Stimulated activated CD4-positive, alpha-beta T cell treated with anti-CD3 and anti-CD28 coated beads, Interleukin-1b, Interleukin-23, amount 100 ng/mL, for 1 hour (primary cell): ENCODE data around the gene ZKSCAN8.

Experiments used
- DNase-seq, 2 donors: peaks; one replicate each; pipeline ENCODE4 v3.0.0-alpha.2; 2020; ENCODE audit warnings: low read depth in 2 of 2

ZKSCAN8 gene

GRCh38 chr6:28139860-28140543, 1.7 kb upstream of the ZKSCAN8 start:
- no peak for DNase-seq

- DNase-seq: no peak
Observed at GRCh38 chr6:28140616-28141015, 1.1 kb upstream of the ZKSCAN8 start.

- DNase-seq: no peak
Observed at GRCh38 chr6:28142446-28142845, 763 bp downstream of the ZKSCAN8 start.

GRCh38 chr6:28145231-28145630, 3.5 kb downstream of the ZKSCAN8 start:
- DNase-seq: no peak

GRCh38 chr6:28152531-28152930, 10.8 kb downstream of the ZKSCAN8 start:
- DNase-seq: no peak

- no peak for DNase-seq
Observed at GRCh38 chr6:28153546-28153945, 11.9 kb downstream of the ZKSCAN8 start.

- DNase-seq: no peak
Observed at GRCh38 chr6:28154357-28154756, 12.7 kb downstream of the ZKSCAN8 start.

GRCh38 chr6:28158318-28158717, 16.6 kb downstream of the ZKSCAN8 start:
- no peak for DNase-seq

GRCh38 chr6:28159029-28159607, 17.4 kb downstream of the ZKSCAN8 start:
- DNase-seq: no peak

- DNase-seq: no peak
Observed at GRCh38 chr6:28160233-28160632, 18.6 kb downstream of the ZKSCAN8 start.

GRCh38 chr6:28161410-28162079, 19.9 kb downstream of the ZKSCAN8 start:
- peak; percentile 31 to 87 for DNase-seq

- no peak for DNase-seq
Observed at GRCh38 chr6:28165563-28165962, 23.9 kb downstream of the ZKSCAN8 start.

GRCh38 chr6:28167068-28167467, 25.4 kb downstream of the ZKSCAN8 start:
- no peak for DNase-seq

- no peak for DNase-seq
Observed at GRCh38 chr6:28167926-28168325, 26.2 kb downstream of the ZKSCAN8 start.

- no peak for DNase-seq
Observed at GRCh38 chr6:28171271-28171670, 29.6 kb downstream of the ZKSCAN8 start.

- no peak for DNase-seq
Observed at GRCh38 chr6:28172006-28172405, 30.3 kb downstream of the ZKSCAN8 start.

- no peak for DNase-seq
Observed at GRCh38 chr6:28176373-28176772, 34.7 kb downstream of the ZKSCAN8 start.

GRCh38 chr6:28182255-28182654, 40.6 kb downstream of the ZKSCAN8 start:
- no peak for DNase-seq

GRCh38 chr6:28188111-28188979, 46.7 kb downstream of the ZKSCAN8 start:
- no peak for DNase-seq

GRCh38 chr6:28200020-28200419, 58.3 kb downstream of the ZKSCAN8 start:
- no peak for DNase-seq

GRCh38 chr6:28203201-28203600, 61.5 kb downstream of the ZKSCAN8 start:
- no peak for DNase-seq

GRCh38 chr6:28205879-28206278, 64.2 kb downstream of the ZKSCAN8 start:
- DNase-seq: no peak
